Spleen (tissue), 7 donors: ENCODE results near the gene EYS.

Source experiments
- CTCF ChIP-seq, 11 experiments: fragments of 200-600 bp in 7 of 11; fragments of 450-650 bp in 4 of 11; sonication (generic) in 4 of 11; IDR thresholded peaks in 8 of 11; conservative IDR thresholded peaks in 3 of 11; 1 replicate in 7 of 11; 2 replicates in 4 of 11; pipeline versions ENCODE4 v1.4.0 to v1.8.0; 2016 to 2021; ENCODE audit warnings: antibody characterized with exemption in 11 of 11, inconsistent platforms in 4 of 11, mild to moderate bottlenecking in 1 of 11
- POLR2A ChIP-seq, 3 donors: fragments of 450-650 bp; IDR thresholded peaks; one replicate each; pipeline ENCODE4 v1.5.1; 2017; ENCODE audit warnings: antibody characterized with exemption in 3 of 3, mild to moderate bottlenecking in 1 of 3
- POLR2AphosphoS5 ChIP-seq, 3 donors: sonication (generic); formaldehyde crosslinking; IDR thresholded peaks; one replicate each; pipeline ENCODE4 v1.5.1; 2017; ENCODE audit warnings: antibody characterized with exemption in 3 of 3
- donor health status: DM: no; HTN: no; CAD: no; lungs with moderate emphysema.
- donor health status: DM: no; HTN: no; CAD: no.
- donor health status: DM: no; HTN: no; CAD: no.

GRCh38 chr6:64580346-64580745 is 1126.7 kb downstream of the EYS start:
- no peak for TF ChIP-seq POLR2A (IDR thresholded peaks at IDR 0.05)
- no peak for TF ChIP-seq CTCF (IDR thresholded peaks at IDR 0.05 in 8 of 11, conservative IDR thresholded peaks at IDR 0.05 in 3 of 11)
- no peak for TF ChIP-seq POLR2AphosphoS5 (IDR thresholded peaks at IDR 0.05)
